ENCODE results near the gene SV2C.

SV2C gene

GRCh38 chr5:76222318-76222717 is 139.1 kb downstream of the SV2C start:
- H3K27ac ChIP-seq (ENCODE audit: extremely low read depth, low read depth, low read length): no peak overlapping the region
- ChIA-PET POLR2A (no interaction called here), CTCF (no interaction called here)
- H3K4me1 ChIP-seq (ENCODE audit: control insufficient read depth, insufficient read depth, low read length): no peaks in the 10 kb centered on the region; the same call in 1 of the 2 replicates
- no peaks in the 10 kb centered on the region for H3K9me3 ChIP-seq (ENCODE audit: control insufficient read depth, insufficient read depth, low read depth, low read length)
- H3K4me3 ChIP-seq (ENCODE audit: low read depth, low read length): no peak overlapping the region
- TF ChIP-seq INSM2 (tag by site-specific recombination; IDR thresholded peaks at IDR 0.05) (no peak), ZNF112 (tag by site-specific recombination; IDR thresholded peaks at IDR 0.05) (no peak), ZNF404 (tag by site-specific recombination; IDR thresholded peaks at IDR 0.05) (no peak), ZNF138 (tag by site-specific recombination; IDR thresholded peaks at IDR 0.05; ENCODE audit: borderline replicate concordance) (no peak), ZNF792 (tag by site-specific recombination; IDR thresholded peaks at IDR 0.05) (no peak), ZNF221 (tag by site-specific recombination; IDR thresholded peaks at IDR 0.05; ENCODE audit: borderline replicate concordance) (no peak), ZNF23 (tag by site-specific recombination; IDR thresholded peaks at IDR 0.05; ENCODE audit: borderline replicate concordance) (no peak)
- H3K36me3 ChIP-seq (ENCODE audit: control insufficient read depth in 2 of 2, insufficient read depth in 1 of 2, low read length in 2 of 2): no peaks in the 10 kb centered on the region

DNA sequence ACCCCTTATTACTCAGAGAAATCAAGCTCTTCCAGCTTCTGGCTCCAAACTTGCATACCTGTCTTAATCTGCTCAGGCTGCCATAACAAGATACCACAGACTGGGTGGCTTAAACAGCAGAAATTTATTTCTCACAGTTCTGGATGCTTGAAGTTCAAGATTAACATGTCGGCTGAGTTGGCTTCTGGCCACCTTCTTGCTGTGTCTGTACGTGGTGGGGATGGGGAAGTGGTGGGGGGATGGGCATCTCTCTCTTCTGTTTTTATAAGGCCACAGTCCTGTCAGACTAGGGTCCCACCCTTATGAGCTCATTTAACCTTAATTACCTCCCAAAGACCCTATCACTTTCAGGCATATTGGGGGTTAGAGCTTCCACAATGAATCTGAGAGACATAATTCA is 140.5 kb downstream of the SV2C start:
- CTCF ChIA-PET: interaction anchor here (0.9 kb wide), 1 partner anchor 33 kb away, joined by 3 read pairs; no protein-coding TSS in a partner anchor
- Histone ChIP-seq H3K36me3 (ENCODE audit: control insufficient read depth in 2 of 2, insufficient read depth in 1 of 2, low read length in 2 of 2) (no peaks in the 10 kb centered on the region), H3K27ac (ENCODE audit: extremely low read depth, low read depth, low read length) (no peak overlapping the region), H3K4me1 (ENCODE audit: control insufficient read depth, insufficient read depth, low read length) (no peaks in the 10 kb centered on the region; the same call in 1 of the 2 replicates), H3K9me3 (ENCODE audit: control insufficient read depth, insufficient read depth, low read depth, low read length) (no peaks in the 10 kb centered on the region), H3K4me3 (ENCODE audit: low read depth, low read length) (no peak overlapping the region)
- POLR2A ChIA-PET: no interaction called here
- TF ChIP-seq ZNF791 (tag by site-specific recombination; IDR thresholded peaks at IDR 0.05) (no peak), HOXA7 (CRISPR knock-in tag; IDR thresholded peaks at IDR 0.05; ENCODE audit: borderline replicate concordance) (no peak), ZNF580 (tag by site-specific recombination; IDR thresholded peaks at IDR 0.05) (no peak), ZEB2 (tag by site-specific recombination; IDR thresholded peaks at IDR 0.05) (no peak), ZBTB7A (tag by site-specific recombination; IDR thresholded peaks at IDR 0.05; ENCODE audit: low read depth) (no peak), ZNF629 (tag by site-specific recombination; IDR thresholded peaks at IDR 0.05) (no peak), ZFP41 (tag by site-specific recombination; IDR thresholded peaks at IDR 0.05; ENCODE audit: borderline replicate concordance) (no peak), OVOL3 (tag by site-specific recombination; IDR thresholded peaks at IDR 0.05) (no peak)
- TF ChIP-seq, protein P1, sequence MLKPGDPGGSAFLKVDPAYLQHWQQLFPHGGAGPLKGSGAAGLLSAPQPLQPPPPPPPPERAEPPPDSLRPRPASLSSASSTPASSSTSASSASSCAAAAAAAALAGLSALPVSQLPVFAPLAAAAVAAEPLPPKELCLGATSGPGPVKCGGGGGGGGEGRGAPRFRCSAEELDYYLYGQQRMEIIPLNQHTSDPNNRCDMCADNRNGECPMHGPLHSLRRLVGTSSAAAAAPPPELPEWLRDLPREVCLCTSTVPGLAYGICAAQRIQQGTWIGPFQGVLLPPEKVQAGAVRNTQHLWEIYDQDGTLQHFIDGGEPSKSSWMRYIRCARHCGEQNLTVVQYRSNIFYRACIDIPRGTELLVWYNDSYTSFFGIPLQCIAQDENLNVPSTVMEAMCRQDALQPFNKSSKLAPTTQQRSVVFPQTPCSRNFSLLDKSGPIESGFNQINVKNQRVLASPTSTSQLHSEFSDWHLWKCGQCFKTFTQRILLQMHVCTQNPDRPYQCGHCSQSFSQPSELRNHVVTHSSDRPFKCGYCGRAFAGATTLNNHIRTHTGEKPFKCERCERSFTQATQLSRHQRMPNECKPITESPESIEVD (tag by site-specific recombination; IDR thresholded peaks at IDR 0.05): no peak
- TF ChIP-seq, protein P2, sequence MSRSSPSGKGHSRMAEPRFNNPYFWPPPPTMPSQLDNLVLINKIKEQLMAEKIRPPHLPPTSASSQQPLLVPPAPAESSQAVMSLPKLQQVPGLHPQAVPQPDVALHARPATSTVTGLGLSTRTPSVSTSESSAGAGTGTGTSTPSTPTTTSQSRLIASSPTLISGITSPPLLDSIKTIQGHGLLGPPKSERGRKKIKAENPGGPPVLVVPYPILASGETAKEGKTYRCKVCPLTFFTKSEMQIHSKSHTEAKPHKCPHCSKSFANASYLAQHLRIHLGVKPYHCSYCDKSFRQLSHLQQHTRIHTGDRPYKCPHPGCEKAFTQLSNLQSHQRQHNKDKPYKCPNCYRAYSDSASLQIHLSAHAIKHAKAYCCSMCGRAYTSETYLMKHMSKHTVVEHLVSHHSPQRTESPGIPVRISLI (tag by site-specific recombination; IDR thresholded peaks at IDR 0.05): no peak

DNA sequence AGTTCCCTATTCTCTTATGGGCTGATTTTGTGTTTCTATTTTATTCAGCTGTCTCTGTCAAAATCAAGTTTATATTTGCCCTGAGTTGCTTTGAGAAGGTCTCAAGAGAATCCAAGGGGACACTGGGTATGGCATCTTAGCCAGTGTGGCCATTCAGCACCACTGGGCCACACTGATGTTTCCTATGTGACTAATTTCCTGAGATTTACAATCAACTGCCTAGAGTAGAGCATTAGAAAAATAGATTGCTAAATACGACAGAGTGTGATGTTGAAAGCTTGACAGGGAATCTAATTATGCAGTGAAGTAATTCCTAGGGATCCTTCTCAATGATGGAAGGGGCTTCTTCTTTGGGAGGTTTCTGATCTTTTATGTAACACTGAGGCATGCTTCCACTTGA is 141.7 kb downstream of the SV2C start:
- no peak overlapping the region for H3K4me3 ChIP-seq (ENCODE audit: low read depth, low read length)
- ChIA-PET POLR2A (no interaction called here), CTCF (interaction anchor here (0.6 kb wide), 1 partner anchor 39 kb away, joined by 4 read pairs; no protein-coding TSS in a partner anchor)
- no peaks in the 10 kb centered on the region; the same call in 1 of the 2 replicates for H3K4me1 ChIP-seq (ENCODE audit: control insufficient read depth, insufficient read depth, low read length)
- no peaks in the 10 kb centered on the region for H3K9me3 ChIP-seq (ENCODE audit: control insufficient read depth, insufficient read depth, low read depth, low read length)
- H3K27ac ChIP-seq (ENCODE audit: extremely low read depth, low read depth, low read length): no peak overlapping the region
- TF ChIP-seq ZBTB17 (tag by site-specific recombination; IDR thresholded peaks at IDR 0.05) (no peak), ZNF175 (tag by site-specific recombination; IDR thresholded peaks at IDR 0.05) (no peak), ZNF416 (tag by site-specific recombination; IDR thresholded peaks at IDR 0.05) (no peak), ZNF639 (tag by site-specific recombination; IDR thresholded peaks at IDR 0.05) (no peak)
- TF ChIP-seq, protein P3, sequence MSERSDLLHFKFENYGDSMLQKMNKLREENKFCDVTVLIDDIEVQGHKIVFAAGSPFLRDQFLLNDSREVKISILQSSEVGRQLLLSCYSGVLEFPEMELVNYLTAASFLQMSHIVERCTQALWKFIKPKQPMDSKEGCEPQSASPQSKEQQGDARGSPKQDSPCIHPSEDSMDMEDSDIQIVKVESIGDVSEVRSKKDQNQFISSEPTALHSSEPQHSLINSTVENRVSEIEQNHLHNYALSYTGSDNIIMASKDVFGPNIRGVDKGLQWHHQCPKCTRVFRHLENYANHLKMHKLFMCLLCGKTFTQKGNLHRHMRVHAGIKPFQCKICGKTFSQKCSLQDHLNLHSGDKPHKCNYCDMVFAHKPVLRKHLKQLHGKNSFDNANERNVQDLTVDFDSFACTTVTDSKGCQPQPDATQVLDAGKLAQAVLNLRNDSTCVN (tag by site-specific recombination; optimal IDR thresholded peaks at IDR 0.05): no peak
- TF ChIP-seq, protein P4, sequence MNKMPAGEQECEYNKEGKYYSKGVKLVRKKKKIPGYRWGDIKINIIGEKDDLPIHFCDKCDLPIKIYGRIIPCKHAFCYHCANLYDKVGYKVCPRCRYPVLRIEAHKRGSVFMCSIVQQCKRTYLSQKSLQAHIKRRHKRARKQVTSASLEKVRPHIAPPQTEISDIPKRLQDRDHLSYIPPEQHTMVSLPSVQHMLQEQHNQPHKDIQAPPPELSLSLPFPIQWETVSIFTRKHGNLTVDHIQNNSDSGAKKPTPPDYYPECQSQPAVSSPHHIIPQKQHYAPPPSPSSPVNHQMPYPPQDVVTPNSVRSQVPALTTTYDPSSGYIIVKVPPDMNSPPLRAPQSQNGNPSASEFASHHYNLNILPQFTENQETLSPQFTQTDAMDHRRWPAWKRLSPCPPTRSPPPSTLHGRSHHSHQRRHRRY (tag by site-specific recombination; IDR thresholded peaks at IDR 0.05): no peak
- H3K36me3 ChIP-seq (ENCODE audit: control insufficient read depth in 2 of 2, insufficient read depth in 1 of 2, low read length in 2 of 2): no peaks in the 10 kb centered on the region

All from HEK293 (cell line).